ENCODE measurements around the gene YPEL1. TPM values are rescaled to one million over a fixed set of nuclear protein-coding genes. Genes with fewer than 3 reads are reported as not detected.
"Not testable (repeated sequence)": the region's sequence is repeated elsewhere in the genome, so short reads cannot be mapped to it uniquely, and the experiment has no call there.

The YPEL1 gene
- total RNA-seq, 1 experiment from 2014 or later, result 3.6 TPM

DNA sequence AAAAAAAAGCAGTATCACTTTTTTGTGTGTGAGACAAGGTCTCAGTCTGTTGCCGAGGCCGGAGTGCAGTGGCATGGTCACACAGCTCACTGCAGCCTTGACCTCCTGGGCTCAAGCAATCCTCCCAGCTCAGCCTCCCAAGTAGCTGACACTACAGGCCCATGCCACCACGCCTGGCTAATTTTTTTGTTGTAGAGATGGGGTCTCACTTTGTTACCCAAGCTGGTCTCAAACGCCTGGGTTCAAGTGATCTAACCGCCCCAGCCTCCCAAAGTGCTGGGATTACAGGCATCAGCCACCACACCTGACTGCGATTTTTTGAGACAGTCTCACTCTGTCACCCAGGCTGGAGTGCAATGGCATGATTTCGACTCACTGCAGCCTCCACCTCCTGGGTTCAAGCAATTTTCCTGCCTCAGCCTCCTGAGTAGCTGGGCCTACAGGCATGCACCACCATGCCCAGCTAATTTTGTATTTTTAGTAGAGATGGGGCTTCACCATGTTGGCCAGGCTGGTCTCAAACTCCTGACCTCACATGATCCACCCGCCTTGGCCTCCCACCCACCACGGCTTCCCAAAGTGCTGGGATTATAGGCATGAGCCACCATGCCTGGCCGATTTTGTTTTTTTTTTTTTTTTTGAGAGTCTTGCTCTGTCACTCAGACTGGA lies 15.3 kb downstream of the YPEL1 start:
- H3K27me3 ChIP-seq (replicated peaks; ENCODE audit: insufficient read depth, low read depth, low read length, poor library complexity); H3K27ac ChIP-seq (ENCODE audit: low read depth, low read length, poor library complexity, severe bottlenecking); H3K4me3 ChIP-seq (ENCODE audit: low read depth, low read length, poor library complexity, severe bottlenecking); intact Hi-C loops (cut with micrococcal nuclease; ENCODE audit: unreplicated experiment); H3K4me1 ChIP-seq (ENCODE audit: insufficient read depth, low read length, poor library complexity, severe bottlenecking); DNase-seq (ENCODE audit: low spot score); POLR2A ChIA-PET (ENCODE audit: low non-redundant PET); CTCF ChIA-PET; BruUV-seq (replicated peaks); H3K36me3 ChIP-seq (ENCODE audit: insufficient read depth, low read length, poor library complexity, severe bottlenecking); H3K9me3 ChIP-seq (ENCODE audit: low read depth, low read length, poor library complexity, severe bottlenecking): not testable (repeated sequence)

DNA sequence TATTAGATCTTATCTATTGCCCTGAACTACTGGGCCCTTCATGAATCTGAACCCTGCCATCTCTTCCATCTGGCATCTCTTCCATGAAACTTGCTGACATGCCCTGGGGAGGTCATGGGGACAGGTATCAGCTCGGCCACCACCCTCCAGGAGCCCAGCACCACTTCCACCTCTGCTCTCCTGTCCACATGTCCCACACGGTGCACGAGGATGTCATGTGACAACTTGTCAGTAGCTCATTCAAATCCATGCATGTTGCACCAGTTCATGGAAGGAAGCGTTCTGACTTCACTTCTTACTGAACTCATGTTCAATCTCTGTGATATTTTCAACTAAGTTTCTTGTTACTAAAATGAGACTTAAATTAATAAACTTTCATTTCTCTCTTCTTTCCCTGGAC lies 16.6 kb downstream of the YPEL1 start:
- Histone ChIP-seq H3K27ac (ENCODE audit: low read depth, low read length, poor library complexity, severe bottlenecking) (no peak overlapping the region), H3K27me3 (replicated peaks; ENCODE audit: insufficient read depth, low read depth, low read length, poor library complexity) (no peaks in the 10 kb centered on the region), H3K9me3 (ENCODE audit: low read depth, low read length, poor library complexity, severe bottlenecking) (no peaks in the 10 kb centered on the region), H3K36me3 (ENCODE audit: insufficient read depth, low read length, poor library complexity, severe bottlenecking) (no peaks in the 10 kb centered on the region), H3K4me3 (ENCODE audit: low read depth, low read length, poor library complexity, severe bottlenecking) (no peak overlapping the region), H3K4me1 (ENCODE audit: insufficient read depth, low read length, poor library complexity, severe bottlenecking) (no peaks in the 10 kb centered on the region)
- TF ChIP-seq EZH2 (IDR thresholded peaks at IDR 0.05; ENCODE audit: borderline replicate concordance, low read depth, low read length, poor library complexity, severe bottlenecking), result no peak
- TF ChIP-seq, protein P1, sequence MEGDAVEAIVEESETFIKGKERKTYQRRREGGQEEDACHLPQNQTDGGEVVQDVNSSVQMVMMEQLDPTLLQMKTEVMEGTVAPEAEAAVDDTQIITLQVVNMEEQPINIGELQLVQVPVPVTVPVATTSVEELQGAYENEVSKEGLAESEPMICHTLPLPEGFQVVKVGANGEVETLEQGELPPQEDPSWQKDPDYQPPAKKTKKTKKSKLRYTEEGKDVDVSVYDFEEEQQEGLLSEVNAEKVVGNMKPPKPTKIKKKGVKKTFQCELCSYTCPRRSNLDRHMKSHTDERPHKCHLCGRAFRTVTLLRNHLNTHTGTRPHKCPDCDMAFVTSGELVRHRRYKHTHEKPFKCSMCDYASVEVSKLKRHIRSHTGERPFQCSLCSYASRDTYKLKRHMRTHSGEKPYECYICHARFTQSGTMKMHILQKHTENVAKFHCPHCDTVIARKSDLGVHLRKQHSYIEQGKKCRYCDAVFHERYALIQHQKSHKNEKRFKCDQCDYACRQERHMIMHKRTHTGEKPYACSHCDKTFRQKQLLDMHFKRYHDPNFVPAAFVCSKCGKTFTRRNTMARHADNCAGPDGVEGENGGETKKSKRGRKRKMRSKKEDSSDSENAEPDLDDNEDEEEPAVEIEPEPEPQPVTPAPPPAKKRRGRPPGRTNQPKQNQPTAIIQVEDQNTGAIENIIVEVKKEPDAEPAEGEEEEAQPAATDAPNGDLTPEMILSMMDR (conservative IDR thresholded peaks at IDR 0.05; ENCODE audit: low read depth, low read length), result no peak
- BruUV-seq (replicated peaks), result no TSS peak
- CTCF ChIA-PET, result no interaction called here
- DNase-seq (ENCODE audit: low spot score), result no peak
- POLR2A ChIA-PET (ENCODE audit: low non-redundant PET), result no interaction called here
- intact Hi-C loops (cut with micrococcal nuclease; ENCODE audit: unreplicated experiment), result no loop called here

DNA sequence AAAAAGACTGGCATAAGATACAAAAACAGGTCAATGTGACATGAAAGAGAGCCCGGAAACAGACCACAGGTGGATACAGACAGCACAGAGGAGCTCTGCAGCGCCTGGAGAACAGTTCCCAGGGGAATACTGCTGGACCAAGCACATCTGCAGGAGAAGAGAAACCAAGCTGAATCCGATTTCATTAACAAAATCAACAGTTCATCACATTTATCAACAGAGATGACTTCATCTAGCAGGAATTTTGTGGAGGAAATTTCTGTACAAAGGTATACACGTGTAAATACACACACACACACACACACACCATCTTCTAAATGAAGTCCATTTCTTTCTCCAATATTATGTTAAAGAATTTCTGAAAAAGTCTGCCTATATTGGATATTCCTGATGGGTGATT lies 17.1 kb downstream of the YPEL1 start:
- Histone ChIP-seq H3K9me3 (ENCODE audit: low read depth, low read length, poor library complexity, severe bottlenecking) (no peaks in the 10 kb centered on the region), H3K36me3 (ENCODE audit: insufficient read depth, low read length, poor library complexity, severe bottlenecking) (no peaks in the 10 kb centered on the region), H3K27me3 (replicated peaks; ENCODE audit: insufficient read depth, low read depth, low read length, poor library complexity) (no peaks in the 10 kb centered on the region), H3K4me1 (ENCODE audit: insufficient read depth, low read length, poor library complexity, severe bottlenecking) (peaks cover 1% of the 10 kb centered on the region), H3K27ac (ENCODE audit: low read depth, low read length, poor library complexity, severe bottlenecking) (no peak overlapping the region), H3K4me3 (ENCODE audit: low read depth, low read length, poor library complexity, severe bottlenecking) (no peak overlapping the region)
- ChIA-PET POLR2A (ENCODE audit: low non-redundant PET) (no interaction called here), CTCF (no interaction called here)
- BruUV-seq (replicated peaks), result no TSS peak
- no peak for DNase-seq (ENCODE audit: low spot score)
- intact Hi-C loops (cut with micrococcal nuclease; ENCODE audit: unreplicated experiment), result no loop called here
- TF ChIP-seq EZH2 (IDR thresholded peaks at IDR 0.05; ENCODE audit: borderline replicate concordance, low read depth, low read length, poor library complexity, severe bottlenecking), result no peak
- TF ChIP-seq, protein P1 (conservative IDR thresholded peaks at IDR 0.05; ENCODE audit: low read depth, low read length), result no peak

DNA sequence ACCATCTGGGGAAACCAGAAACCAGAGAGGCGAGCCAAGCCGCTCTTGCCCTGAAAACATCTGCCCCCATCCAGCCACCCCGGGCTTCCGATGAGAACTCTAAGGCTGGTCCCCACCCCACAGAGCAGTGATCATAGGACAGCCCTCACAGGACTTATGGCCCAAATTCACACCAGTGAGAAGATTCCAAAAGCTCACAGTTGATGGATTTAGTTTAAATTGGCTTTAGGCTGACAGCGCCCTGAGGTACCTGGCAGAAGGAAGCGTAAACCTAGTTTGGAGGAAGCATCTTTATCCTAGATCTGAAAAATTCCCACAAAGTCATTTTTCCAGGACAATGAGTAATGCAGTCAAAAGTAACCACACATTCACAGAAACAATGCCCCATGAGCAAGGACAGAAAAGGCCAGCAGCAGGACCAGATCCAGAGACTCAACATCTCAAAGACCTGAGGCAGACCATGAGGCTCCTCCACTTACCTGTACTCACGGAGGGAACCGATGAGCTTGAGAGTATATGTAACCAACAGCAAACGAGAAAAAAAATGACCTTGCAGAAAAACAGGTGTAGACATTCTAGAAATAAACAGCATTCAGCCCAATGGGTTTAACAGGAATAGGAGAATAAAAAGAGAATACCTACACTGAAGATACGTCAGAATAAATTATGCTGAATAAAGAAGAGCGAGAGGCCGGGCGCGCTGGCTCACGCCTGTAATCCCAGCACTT lies 19.0 kb downstream of the YPEL1 start:
- BruUV-seq (replicated peaks); H3K27ac ChIP-seq (ENCODE audit: low read depth, low read length, poor library complexity, severe bottlenecking); H3K27me3 ChIP-seq (replicated peaks; ENCODE audit: insufficient read depth, low read depth, low read length, poor library complexity); intact Hi-C loops (cut with micrococcal nuclease; ENCODE audit: unreplicated experiment); H3K36me3 ChIP-seq (ENCODE audit: insufficient read depth, low read length, poor library complexity, severe bottlenecking); POLR2A ChIA-PET (ENCODE audit: low non-redundant PET); H3K4me3 ChIP-seq (ENCODE audit: low read depth, low read length, poor library complexity, severe bottlenecking); H3K4me1 ChIP-seq (ENCODE audit: insufficient read depth, low read length, poor library complexity, severe bottlenecking); H3K9me3 ChIP-seq (ENCODE audit: low read depth, low read length, poor library complexity, severe bottlenecking); DNase-seq (ENCODE audit: low spot score): not testable (repeated sequence)
- CTCF ChIA-PET, result interaction anchor here (0.6 kb wide), 1 partner anchor 149 kb away, joined by 7 read pairs; no protein-coding TSS in a partner anchor

Measured in A673 (cell line).